ENCODE measurements around the gene MYL6. TPM values are rescaled to one million over a fixed set of nuclear protein-coding genes. Genes with fewer than 3 reads are reported as not detected.

MYL6 gene
- total RNA-seq, 1 experiment from 2014 or later: 1,024 TPM

GRCh38 chr12:56160193-56160763, 2.1 kb downstream of the MYL6 start:
- peak overlapping the region; percentile 88 for H3K27ac ChIP-seq (ENCODE audit: low read length)
- H3K36me3 ChIP-seq (ENCODE audit: control insufficient read depth, insufficient read depth, low read length): peaks cover 2% of the 10 kb centered on the region; the same call in 1 of the 2 replicates
- no peaks in the 10 kb centered on the region for H3K9me3 ChIP-seq (ENCODE audit: control insufficient read depth, insufficient read depth, low read depth, low read length)
- in situ Hi-C loops (cut with HindIII; ENCODE audit: low pct_unique_long_range_greater_than_20kb, low sequenced_read_pairs): no loop called here
- POLR2A ChIA-PET: no interaction called here
- H3K4me1 ChIP-seq (ENCODE audit: control insufficient read depth, insufficient read depth, low read length): peaks cover 20% of the 10 kb centered on the region
- H3K27me3 ChIP-seq (ENCODE audit: control insufficient read depth, insufficient read depth, low read length): no peaks in the 10 kb centered on the region
- DNase-seq (ENCODE audit: low read depth, low spot score) (no peak), ATAC-seq (no peak)
- H3K4me3 ChIP-seq (ENCODE audit: low read depth in 2 of 2, low read length in 2 of 2): peak overlapping the region; percentile 74 to 78
- no peak for TF ChIP-seq CTCF (IDR thresholded peaks at IDR 0.05)
- TF ChIP-seq POLR2AphosphoS5 (IDR thresholded peaks at IDR 0.05; ENCODE audit: low read depth, low read length): peak; percentile 46
- intact Hi-C loops (cut with micrococcal nuclease; ENCODE audit: unreplicated experiment): no loop called here
- no TSS peak for BruUV-seq (replicated peaks)
- CTCF ChIA-PET: no interaction called here

- H3K4me3 ChIP-seq (ENCODE audit: low read depth in 2 of 2, low read length in 2 of 2): peak overlapping the region; percentile 74 to 78; a peak in 3 of 4 replicates
- no peaks in the 10 kb centered on the region for H3K27me3 ChIP-seq (ENCODE audit: control insufficient read depth, insufficient read depth, low read length)
- peaks cover 20% of the 10 kb centered on the region for H3K4me1 ChIP-seq (ENCODE audit: control insufficient read depth, insufficient read depth, low read length)
- DNase-seq (ENCODE audit: low read depth, low spot score): no peak
- CTCF ChIA-PET: interaction anchor here (0.5 to 1.3 kb wide), 2 partner anchors 43 to 72 kb away, joined by 3 to 5 read pairs; partner anchors contain the start of gene ZC3H10
- BruUV-seq (replicated peaks): no TSS peak
- in situ Hi-C loops (cut with HindIII; ENCODE audit: low pct_unique_long_range_greater_than_20kb, low sequenced_read_pairs): no loop called here
- TF ChIP-seq REST (IDR thresholded peaks at IDR 0.05; ENCODE audit: insufficient read depth in 1 of 2, low read depth in 2 of 2, low read length in 1 of 2): no peak
- TF ChIP-seq SIN3A (IDR thresholded peaks at IDR 0.05; ENCODE audit: borderline replicate concordance, insufficient read depth, low read depth, low read length): no peak
- no peak; the same call in 1 of the 2 replicates for TF ChIP-seq POLR2AphosphoS5 (IDR thresholded peaks at IDR 0.05; ENCODE audit: low read depth, low read length)
- no peak for TF ChIP-seq CTCF (IDR thresholded peaks at IDR 0.05)
- peak overlapping the region; percentile 35; the same call in 1 of the 2 replicates for H3K27ac ChIP-seq (ENCODE audit: low read length)
- no peaks in the 10 kb centered on the region for H3K9me3 ChIP-seq (ENCODE audit: control insufficient read depth, insufficient read depth, low read depth, low read length)
- peaks cover 2% of the 10 kb centered on the region; the same call in 1 of the 2 replicates for H3K36me3 ChIP-seq (ENCODE audit: control insufficient read depth, insufficient read depth, low read length)
- no peak for ATAC-seq
- POLR2A ChIA-PET: no interaction called here
- intact Hi-C loops (cut with micrococcal nuclease; ENCODE audit: unreplicated experiment): no loop called here
Observed at GRCh38 chr12:56160894-56161689, 2.9 kb downstream of the MYL6 start.

All from Panc1 (cell line).